ENCODE results near the gene CFAP54.

DNA sequence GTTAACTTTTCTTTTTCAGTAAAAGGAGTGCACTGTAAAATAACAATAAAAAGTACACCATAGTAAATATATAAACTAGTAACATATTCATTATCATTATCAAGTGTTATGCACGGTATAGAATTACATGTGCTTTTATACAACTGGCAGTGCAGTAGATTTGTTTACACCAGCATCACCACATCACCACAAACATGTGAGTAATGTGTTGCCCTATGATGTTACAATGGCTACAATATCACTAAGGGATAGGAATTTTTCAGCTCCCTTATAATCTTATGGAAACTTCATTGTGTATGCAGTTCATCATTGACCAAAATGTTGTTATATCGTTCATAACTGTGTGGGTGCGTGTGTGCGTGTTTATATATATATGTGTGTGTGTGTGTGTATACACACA, 394.2 kb downstream of the CFAP54 start:
- TF ChIP-seq, protein P1, sequence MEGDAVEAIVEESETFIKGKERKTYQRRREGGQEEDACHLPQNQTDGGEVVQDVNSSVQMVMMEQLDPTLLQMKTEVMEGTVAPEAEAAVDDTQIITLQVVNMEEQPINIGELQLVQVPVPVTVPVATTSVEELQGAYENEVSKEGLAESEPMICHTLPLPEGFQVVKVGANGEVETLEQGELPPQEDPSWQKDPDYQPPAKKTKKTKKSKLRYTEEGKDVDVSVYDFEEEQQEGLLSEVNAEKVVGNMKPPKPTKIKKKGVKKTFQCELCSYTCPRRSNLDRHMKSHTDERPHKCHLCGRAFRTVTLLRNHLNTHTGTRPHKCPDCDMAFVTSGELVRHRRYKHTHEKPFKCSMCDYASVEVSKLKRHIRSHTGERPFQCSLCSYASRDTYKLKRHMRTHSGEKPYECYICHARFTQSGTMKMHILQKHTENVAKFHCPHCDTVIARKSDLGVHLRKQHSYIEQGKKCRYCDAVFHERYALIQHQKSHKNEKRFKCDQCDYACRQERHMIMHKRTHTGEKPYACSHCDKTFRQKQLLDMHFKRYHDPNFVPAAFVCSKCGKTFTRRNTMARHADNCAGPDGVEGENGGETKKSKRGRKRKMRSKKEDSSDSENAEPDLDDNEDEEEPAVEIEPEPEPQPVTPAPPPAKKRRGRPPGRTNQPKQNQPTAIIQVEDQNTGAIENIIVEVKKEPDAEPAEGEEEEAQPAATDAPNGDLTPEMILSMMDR (IDR thresholded peaks at IDR 0.05): no peak
- no peak for TF ChIP-seq POLR2A (IDR thresholded peaks at IDR 0.05)
